Stimulated activated effector memory CD8-positive, alpha-beta T cell treated with anti-CD3 and anti-CD28 coated beads, Interleukin-12 subunit alpha, Interleukin-12 subunit beta, amount 100 ng/mL, for 72 hours (primary cell): ENCODE results near the gene MYOCOS.
A peak's percentile ranks its signal among the peaks of the same experiment; 100 is the strongest.
"Not testable (repeated sequence)": the region's sequence is repeated elsewhere in the genome, so short reads cannot be mapped to it uniquely, and the experiment has no call there.

Experiments
- ATAC-seq: fragments of 150-1000 bp; cut with Tn5 transposase; 2 replicates; pipeline ENCODE4 v1.10.0; 2021
- DNase-seq, 2 donors: peaks; one replicate each; pipeline ENCODE4 v3.0.0; 2021 to 2022; ENCODE audit warnings: low spot score in 2 of 2
- H3K27ac Mint-ChIP-seq: one replicate; pipeline ENCODE4 v1.8.0; 2022; ENCODE audit warnings: mild to moderate bottlenecking, mixed read lengths
- H3K36me3 Mint-ChIP-seq: one replicate; pipeline ENCODE4 v1.8.0; 2022; ENCODE audit warnings: mild to moderate bottlenecking, mixed read lengths
- H3K4me1 Mint-ChIP-seq: one replicate; pipeline ENCODE4 v1.8.0; 2022; ENCODE audit warnings: mixed read lengths
- H3K4me3 Mint-ChIP-seq: one replicate; pipeline ENCODE4 v1.8.0; 2022; ENCODE audit warnings: mild to moderate bottlenecking, mixed read lengths
- H3K9me3 Mint-ChIP-seq: one replicate; pipeline ENCODE4 v1.8.0; 2022; ENCODE audit warnings: mixed read lengths

MYOCOS gene

GRCh38 chr1:171642197-171642596 lies 20.2 kb downstream of the MYOCOS start:
- Mint-ChIP-seq H3K4me3 (no peak overlapping the region), H3K9me3 (no peaks in the 10 kb centered on the region), H3K4me1 (peaks cover 12% of the 10 kb centered on the region), H3K27ac (no peak overlapping the region), H3K36me3 (no peaks in the 10 kb centered on the region)
- DNase-seq (no peak), ATAC-seq (no peak)

DNA sequence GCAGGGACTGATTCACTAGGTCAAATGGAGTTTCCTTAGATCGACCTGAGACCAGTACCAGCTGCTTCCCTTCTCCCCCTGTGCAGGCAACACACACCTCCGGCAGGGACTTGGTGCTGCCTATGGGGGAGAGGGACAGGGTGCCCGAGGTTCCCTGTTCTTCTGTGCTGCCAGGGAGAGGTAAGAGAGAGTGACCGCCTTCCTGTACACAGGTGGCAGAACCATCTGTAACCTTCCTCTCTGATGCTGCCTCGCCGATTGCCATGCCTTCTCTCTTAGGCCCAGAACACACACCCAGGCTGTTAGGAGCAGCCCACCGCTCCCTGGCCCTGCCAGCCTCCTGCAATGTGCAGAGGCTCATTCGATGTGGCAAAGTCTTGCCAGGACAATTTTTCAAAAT lies 21.1 kb downstream of the MYOCOS start:
- no peaks in the 10 kb centered on the region for H3K36me3 Mint-ChIP-seq
- no peak for ATAC-seq
- H3K4me1 Mint-ChIP-seq, result peaks cover 12% of the 10 kb centered on the region
- no peak for DNase-seq
- H3K4me3 Mint-ChIP-seq, result no peak overlapping the region
- H3K9me3 Mint-ChIP-seq, result no peaks in the 10 kb centered on the region
- no peak overlapping the region for H3K27ac Mint-ChIP-seq

DNA sequence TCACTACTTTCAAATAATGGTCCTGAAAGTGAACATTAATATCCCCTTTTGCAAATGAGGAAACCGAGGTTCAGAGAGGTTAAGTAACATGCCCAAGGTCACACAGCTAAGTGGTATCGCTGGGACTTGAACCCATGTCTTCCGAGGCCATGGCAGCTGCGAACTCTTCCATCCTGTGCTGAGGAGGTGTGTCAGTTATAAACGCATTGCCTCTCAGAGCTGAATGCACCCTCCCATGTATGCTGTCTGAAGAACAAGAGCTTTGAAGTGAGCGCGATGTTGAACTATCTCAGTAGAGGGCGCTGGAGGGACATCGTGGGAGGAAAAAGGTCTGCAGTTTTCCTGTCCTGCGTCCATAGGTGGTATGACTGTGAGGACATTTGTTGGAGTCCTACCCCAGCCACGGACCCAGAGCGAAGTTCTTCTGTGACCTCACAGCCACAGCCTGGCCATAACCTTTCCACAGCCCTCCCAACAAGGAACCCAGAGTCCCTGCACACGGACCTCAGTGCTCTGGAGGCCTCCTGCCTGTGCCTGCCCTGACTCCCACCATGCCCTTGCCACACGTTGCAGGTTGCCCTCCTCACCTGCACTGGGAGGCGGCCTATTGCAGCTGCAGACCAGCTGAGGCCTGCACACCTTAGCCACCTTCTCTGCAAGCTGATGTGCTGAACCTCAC lies 22.9 kb downstream of the MYOCOS start:
- no peaks in the 10 kb centered on the region for H3K9me3 Mint-ChIP-seq
- H3K4me1 Mint-ChIP-seq, result peaks cover 12% of the 10 kb centered on the region
- H3K4me3 Mint-ChIP-seq, result no peak overlapping the region
- H3K36me3 Mint-ChIP-seq, result no peaks in the 10 kb centered on the region
- H3K27ac Mint-ChIP-seq, result no peak overlapping the region
- peak; percentile 49 to 82 for DNase-seq
- peak; percentile 78 for ATAC-seq

GRCh38 chr1:171645553-171646248 lies 23.7 kb downstream of the MYOCOS start:
- H3K27ac Mint-ChIP-seq, result no peak overlapping the region
- H3K36me3 Mint-ChIP-seq, result no peaks in the 10 kb centered on the region
- no peaks in the 10 kb centered on the region for H3K9me3 Mint-ChIP-seq
- H3K4me3 Mint-ChIP-seq, result no peak overlapping the region
- H3K4me1 Mint-ChIP-seq, result peaks cover 12% of the 10 kb centered on the region
- ATAC-seq, result peak; percentile 3
- DNase-seq, result no peak

DNA sequence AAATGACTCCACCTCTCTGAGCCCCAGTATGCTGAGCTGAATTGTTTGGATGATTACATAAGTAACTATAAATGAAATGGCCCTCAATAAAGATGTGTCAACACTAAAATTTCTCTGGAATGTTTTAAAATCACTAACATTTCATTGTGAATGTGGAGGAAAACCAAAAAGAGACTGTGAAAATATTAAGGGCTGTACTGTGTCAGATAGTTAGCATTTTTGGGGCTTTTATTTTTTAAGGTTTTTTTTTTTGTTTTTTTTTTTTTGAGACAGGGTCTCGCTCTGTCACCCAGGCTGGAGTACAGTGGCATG lies 24.2 kb downstream of the MYOCOS start:
- Mint-ChIP-seq H3K36me3 (no peaks in the 10 kb centered on the region), H3K27ac (no peak overlapping the region), H3K4me1 (peaks cover 12% of the 10 kb centered on the region), H3K4me3 (no peak overlapping the region), H3K9me3 (no peaks in the 10 kb centered on the region)
- DNase-seq (no peak), ATAC-seq (no peak)

GRCh38 chr1:171652234-171652822 lies 30.3 kb downstream of the MYOCOS start, which contains the start of gene MYOC:
Gene MYOC (minus strand): TSS chr1:171652688. CDS start chr1:171652611, 77 bp downstream.
- DNase-seq, result no peak
- Mint-ChIP-seq H3K4me3 (no peak within 1 kb of the TSS), H3K27ac (no peak within 1 kb of the TSS), H3K4me1 (peaks cover 10% of the 10 kb centered on the region), H3K9me3 (no peaks in the 10 kb centered on the region), H3K36me3 (no peaks in the 10 kb centered on the region)
- ATAC-seq, result no peak

- Mint-ChIP-seq H3K4me3 (no peak overlapping the region), H3K4me1 (peaks cover 10% of the 10 kb centered on the region), H3K27ac (no peak overlapping the region), H3K9me3 (no peaks in the 10 kb centered on the region), H3K36me3 (no peaks in the 10 kb centered on the region)
- no peak for DNase-seq
- ATAC-seq, result no peak
Observed at GRCh38 chr1:171653796-171654195, 31.8 kb downstream of the MYOCOS start.

DNA sequence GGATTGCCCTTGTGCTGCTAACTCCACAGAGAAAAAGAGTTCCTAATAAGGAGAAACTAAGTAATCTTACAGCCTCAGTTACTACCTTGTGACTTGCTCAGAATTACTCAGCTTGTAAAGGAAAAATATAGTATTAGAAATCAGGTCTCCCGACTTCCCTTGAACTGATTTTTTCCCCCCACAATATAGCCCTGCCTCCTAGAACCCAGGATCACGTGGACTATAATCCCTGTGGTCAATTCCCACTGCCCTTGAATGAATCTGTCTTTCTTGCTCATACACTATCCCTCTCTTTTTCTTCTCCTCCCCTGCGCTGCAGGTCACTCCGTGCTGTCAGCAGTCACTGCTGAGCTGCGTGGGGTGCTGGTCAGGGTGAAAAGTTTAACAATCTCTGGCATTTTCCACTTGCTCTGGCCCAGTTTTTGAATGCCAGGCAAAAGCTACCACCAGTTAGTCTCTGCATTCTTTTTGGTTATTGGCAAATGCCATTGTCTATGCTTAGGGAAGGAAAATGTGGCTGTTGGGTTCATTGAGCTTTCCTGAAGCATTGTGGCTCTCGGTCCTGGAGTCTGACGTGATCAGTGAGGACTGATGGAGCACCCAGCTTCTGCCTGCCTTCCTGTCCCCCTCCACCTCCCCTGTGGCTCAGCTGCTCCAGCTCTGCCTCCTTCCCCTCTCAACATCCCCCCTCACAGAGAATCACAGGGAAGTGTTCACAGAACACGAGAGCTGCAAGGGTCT lies 32.3 kb downstream of the MYOCOS start:
- no peak for DNase-seq
- H3K9me3 Mint-ChIP-seq, result no peaks in the 10 kb centered on the region
- no peak overlapping the region for H3K27ac Mint-ChIP-seq
- ATAC-seq, result no peak
- H3K4me1 Mint-ChIP-seq, result peaks cover 10% of the 10 kb centered on the region
- H3K36me3 Mint-ChIP-seq, result no peaks in the 10 kb centered on the region
- H3K4me3 Mint-ChIP-seq, result no peak overlapping the region

DNA sequence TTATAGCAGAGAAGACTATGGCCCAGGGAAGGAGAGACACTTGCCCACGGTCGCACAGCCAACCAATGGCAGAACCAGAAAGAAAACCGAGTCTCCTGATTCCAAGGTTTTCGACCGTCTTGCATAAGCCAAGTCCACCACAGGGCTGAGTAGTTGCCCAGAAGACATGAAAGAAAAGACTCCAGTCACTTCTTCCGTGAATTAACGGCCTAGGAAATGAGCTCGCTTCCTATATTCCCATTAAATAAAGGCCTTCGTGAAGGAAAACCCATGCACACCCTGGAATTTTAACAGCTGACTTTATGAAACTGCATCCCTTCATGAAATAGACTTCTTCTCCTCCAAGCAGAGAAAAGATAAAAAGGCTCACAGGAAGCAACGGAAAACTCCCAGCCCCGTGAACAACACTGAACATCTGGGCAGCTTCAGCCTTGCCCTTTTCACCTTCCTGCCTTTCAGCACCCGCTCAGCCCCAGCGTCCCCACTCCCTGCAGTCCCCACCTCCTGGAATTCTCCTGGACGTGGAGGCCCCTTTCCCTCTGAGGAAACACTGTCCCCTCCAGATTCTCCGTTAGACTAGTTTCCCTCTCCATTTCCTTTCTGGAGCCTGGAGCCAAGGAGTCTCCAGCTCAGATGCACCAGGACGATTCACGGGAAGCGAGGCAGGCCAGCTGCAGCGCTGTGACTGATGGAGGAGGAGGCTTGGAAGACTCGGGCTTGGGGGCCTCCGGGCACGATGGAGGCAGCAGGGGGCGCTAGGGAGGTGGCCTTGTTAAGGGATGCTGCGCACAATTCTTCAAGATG lies 33.1 kb downstream of the MYOCOS start:
- no peaks in the 10 kb centered on the region for H3K9me3 Mint-ChIP-seq
- peak; percentile 83 for ATAC-seq
- no peak overlapping the region for H3K27ac Mint-ChIP-seq
- H3K36me3 Mint-ChIP-seq, result no peaks in the 10 kb centered on the region
- H3K4me3 Mint-ChIP-seq, result peak overlapping the region; percentile 49
- peaks cover 10% of the 10 kb centered on the region for H3K4me1 Mint-ChIP-seq
- DNase-seq, result peak; percentile 71 to 91

GRCh38 chr1:171655746-171656116 lies 33.7 kb downstream of the MYOCOS start:
- ATAC-seq (no peak), DNase-seq (no peak)
- Mint-ChIP-seq H3K36me3 (no peaks in the 10 kb centered on the region), H3K9me3 (no peaks in the 10 kb centered on the region), H3K4me3 (peak overlapping the region; percentile 49), H3K27ac (no peak overlapping the region), H3K4me1 (peaks cover 10% of the 10 kb centered on the region)

DNA sequence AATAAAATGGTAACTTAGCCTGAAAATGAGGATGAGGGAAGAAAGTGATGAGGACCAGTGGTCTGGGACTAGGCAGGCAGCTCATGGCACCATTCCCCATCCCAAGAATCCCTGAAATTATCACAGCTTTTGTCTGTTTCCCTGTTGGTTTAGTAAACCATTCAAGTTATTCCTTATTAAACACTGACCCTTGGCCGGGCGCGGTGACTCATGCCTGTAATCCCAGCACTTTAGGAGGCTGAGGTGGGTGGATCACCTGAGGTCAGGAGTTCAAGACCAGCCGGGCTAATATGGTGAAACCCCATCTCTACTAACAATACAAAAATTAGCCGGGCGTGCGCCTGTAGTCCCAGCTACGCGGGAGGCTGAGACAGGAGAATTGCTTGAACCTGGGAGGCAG lies 34.2 kb downstream of the MYOCOS start:
- not testable (repeated sequence) for DNase-seq, H3K4me3 Mint-ChIP-seq, ATAC-seq, H3K9me3 Mint-ChIP-seq, H3K27ac Mint-ChIP-seq, H3K4me1 Mint-ChIP-seq, H3K36me3 Mint-ChIP-seq

GRCh38 chr1:171661076-171661650 lies 39.1 kb downstream of the MYOCOS start:
- H3K27ac Mint-ChIP-seq, result no peak overlapping the region
- no peak overlapping the region for H3K4me3 Mint-ChIP-seq
- no peaks in the 10 kb centered on the region for H3K36me3 Mint-ChIP-seq
- ATAC-seq (no peak), DNase-seq (no peak)
- no peaks in the 10 kb centered on the region for H3K4me1 Mint-ChIP-seq
- H3K9me3 Mint-ChIP-seq, result no peaks in the 10 kb centered on the region

GRCh38 chr1:171663036-171663853 lies 41.2 kb downstream of the MYOCOS start:
- Mint-ChIP-seq H3K4me1 (no peaks in the 10 kb centered on the region), H3K9me3 (no peaks in the 10 kb centered on the region), H3K36me3 (no peaks in the 10 kb centered on the region), H3K4me3 (no peak overlapping the region), H3K27ac (no peak overlapping the region)
- DNase-seq, result no peak
- no peak for ATAC-seq
